ENCODE results near the gene ECM1. TPM values are rescaled to one million over a fixed set of nuclear protein-coding genes. Genes with fewer than 3 reads are reported as not detected.
A peak's percentile ranks its signal among the peaks of the same experiment; 100 is the strongest.

ECM1 gene
- total RNA-seq, 1 experiment from 2014 or later: 1.4 TPM

DNA sequence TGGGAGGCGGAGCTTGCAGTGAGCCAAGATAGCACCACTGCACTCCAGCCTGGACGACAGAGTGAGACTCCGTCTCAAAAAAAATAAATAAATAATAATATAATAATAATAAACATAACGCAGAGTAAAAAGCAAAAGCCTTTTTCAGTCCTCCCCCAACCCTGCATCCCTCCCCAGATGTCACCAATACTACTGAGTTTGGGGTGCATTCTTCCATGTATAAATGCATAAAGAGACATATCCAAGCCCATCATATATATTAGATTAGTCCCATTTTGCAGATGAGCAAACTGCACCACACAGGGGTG is 40.4 kb downstream of the ECM1 start:
- peak overlapping the region; percentile 48 for H3K4me2 ChIP-seq (ENCODE audit: insufficient read depth, insufficient read length, low read length)
- no peak overlapping the region for H2BK12ac ChIP-seq (ENCODE audit: insufficient read length, low read depth, low read length)
- Mint-ChIP-seq H3K27me3 (ENCODE audit: low read depth) (peaks cover 43% of the 10 kb centered on the region), H3K4me1 (peaks cover 16 to 28% of the 10 kb centered on the region in 2 experiments), H3K4me3 (peak overlapping the region; percentile 59 to 82), H3K36me3 (ENCODE audit: insufficient read depth in 1 of 3, low read depth in 3 of 3) (peaks cover 0 to 2% (median 0%) of the 10 kb centered on the region in 3 experiments; a peak in 2 of 7 replicates), H3K27ac (no peak overlapping the region; a peak in 1 of 7 replicates), H3K9me3 (no peaks in the 10 kb centered on the region)
- no peak overlapping the region for H3K27ac ChIP-seq (ENCODE audit: insufficient read length, low read depth, low read length)
- H3K14ac ChIP-seq (ENCODE audit: insufficient read depth, low read length): no peak overlapping the region
- no peak overlapping the region for H3K18ac ChIP-seq (ENCODE audit: insufficient read length, low read depth, low read length)
- no peak overlapping the region for H3T11ph ChIP-seq (ENCODE audit: low read length)
- H4K91ac ChIP-seq (ENCODE audit: insufficient read length, low read depth, low read length): no peak overlapping the region
- H3K4ac ChIP-seq (ENCODE audit: low read depth, low read length): no peak overlapping the region
- H2BK5ac ChIP-seq (ENCODE audit: insufficient read length, low read length): no peak overlapping the region
- H2BK15ac ChIP-seq (ENCODE audit: low read depth, low read length): no peak overlapping the region
- H2BK120ac ChIP-seq (ENCODE audit: low read depth, low read length, poor library complexity, severe bottlenecking): no peak overlapping the region
- no peak overlapping the region for H4K8ac ChIP-seq (replicated peaks; ENCODE audit: insufficient read length, low read depth, low read length)
- peaks cover 10% of the 10 kb centered on the region for H3K23me2 ChIP-seq (ENCODE audit: insufficient read length, low read depth, low read length, poor library complexity, severe bottlenecking)
- H2AFZ ChIP-seq (ENCODE audit: low read length): no peak overlapping the region
- no peaks in the 10 kb centered on the region for H3K79me1 ChIP-seq (ENCODE audit: insufficient read depth, low read depth, low read length, poor library complexity, severe bottlenecking)
- no peak overlapping the region for H3K23ac ChIP-seq (ENCODE audit: insufficient read length, low read depth, low read length)
- no CpG with 5 or more reads among the region's 4 CpGs for WGBS (ENCODE audit: extremely low coverage, insufficient read length, low lambda C conversion rate)
- no peak overlapping the region for H2BK20ac ChIP-seq (ENCODE audit: low read depth, low read length, poor library complexity, severe bottlenecking)
- DNase-seq: no peak
- H4K20me1 ChIP-seq (ENCODE audit: control insufficient read depth, insufficient read depth, insufficient read length): no peaks in the 10 kb centered on the region
- TF ChIP-seq, protein P1, sequence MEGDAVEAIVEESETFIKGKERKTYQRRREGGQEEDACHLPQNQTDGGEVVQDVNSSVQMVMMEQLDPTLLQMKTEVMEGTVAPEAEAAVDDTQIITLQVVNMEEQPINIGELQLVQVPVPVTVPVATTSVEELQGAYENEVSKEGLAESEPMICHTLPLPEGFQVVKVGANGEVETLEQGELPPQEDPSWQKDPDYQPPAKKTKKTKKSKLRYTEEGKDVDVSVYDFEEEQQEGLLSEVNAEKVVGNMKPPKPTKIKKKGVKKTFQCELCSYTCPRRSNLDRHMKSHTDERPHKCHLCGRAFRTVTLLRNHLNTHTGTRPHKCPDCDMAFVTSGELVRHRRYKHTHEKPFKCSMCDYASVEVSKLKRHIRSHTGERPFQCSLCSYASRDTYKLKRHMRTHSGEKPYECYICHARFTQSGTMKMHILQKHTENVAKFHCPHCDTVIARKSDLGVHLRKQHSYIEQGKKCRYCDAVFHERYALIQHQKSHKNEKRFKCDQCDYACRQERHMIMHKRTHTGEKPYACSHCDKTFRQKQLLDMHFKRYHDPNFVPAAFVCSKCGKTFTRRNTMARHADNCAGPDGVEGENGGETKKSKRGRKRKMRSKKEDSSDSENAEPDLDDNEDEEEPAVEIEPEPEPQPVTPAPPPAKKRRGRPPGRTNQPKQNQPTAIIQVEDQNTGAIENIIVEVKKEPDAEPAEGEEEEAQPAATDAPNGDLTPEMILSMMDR (conservative IDR thresholded peaks at IDR 0.05): no peak
- H3K9me3 ChIP-seq (ENCODE audit: control insufficient read depth, low read depth, low read length): no peaks in the 10 kb centered on the region
- no peak overlapping the region for H4K5ac ChIP-seq (ENCODE audit: insufficient read length, low read depth, low read length)
- no peak overlapping the region for H3K9ac ChIP-seq (ENCODE audit: extremely low read depth, insufficient read length, low read length)
- H3K4me1 ChIP-seq (ENCODE audit: insufficient read depth, low read length): 0 out of 2 replicates have a peak, but pooled peaks cover 3% of the 10 kb centered on the region
- H3K79me2 ChIP-seq (ENCODE audit: insufficient read depth, low read length): no peaks in the 10 kb centered on the region
- peaks cover 3% of the 10 kb centered on the region; the same call in 1 of the 2 replicates for H3K27me3 ChIP-seq (ENCODE audit: insufficient read depth, low read length)
- H3K56ac ChIP-seq (ENCODE audit: insufficient read length, low read depth, low read length): no peak overlapping the region
- H2AK5ac ChIP-seq (ENCODE audit: insufficient read length, low read length): no peak overlapping the region

All from H9 (cell line).